Liver (tissue), 9 donors: ENCODE results near the gene TXNDC11. TPM values are rescaled to one million over a fixed set of nuclear protein-coding genes. Genes with fewer than 3 reads are reported as not detected.

ENCODE experiments used
- DNase-seq: peaks from one replicate; pipeline ENCODE4 v3.0.0-alpha.2; 2017; ENCODE audit warnings: low spot score
- H3K27ac ChIP-seq, 2 donors: one replicate each; pipeline ENCODE4 v1.7.0; 2013; ENCODE audit warnings: inconsistent platforms in 2 of 2, low read length in 2 of 2, control low read depth in 1 of 2, low read depth in 1 of 2, mild to moderate bottlenecking in 1 of 2
- H3K27me3 ChIP-seq, 4 donors: one replicate each; pipeline versions ENCODE4 v1.6.1 to v1.7.0; 2013; ENCODE audit warnings: low read length in 3 of 4, inconsistent platforms in 1 of 4, mild to moderate bottlenecking in 1 of 4, moderate library complexity in 1 of 4; ENCODE audit not compliant: control insufficient read depth in 4 of 4, insufficient read depth in 4 of 4
- H3K36me3 ChIP-seq, 4 donors: one replicate each; pipeline versions ENCODE4 v1.6.1 to v1.7.0; 2013; ENCODE audit warnings: low read length in 3 of 4, mild to moderate bottlenecking in 3 of 4, low read depth in 1 of 4, moderate library complexity in 1 of 4; ENCODE audit not compliant: control insufficient read depth in 4 of 4, insufficient read depth in 3 of 4
- H3K4me1 ChIP-seq, 4 donors: one replicate each; pipeline versions ENCODE4 v1.6.1 to v1.7.0; 2013; ENCODE audit warnings: low read length in 3 of 4, mild to moderate bottlenecking in 3 of 4, moderate library complexity in 1 of 4; ENCODE audit not compliant: control insufficient read depth in 4 of 4, insufficient read depth in 4 of 4
- H3K4me3 ChIP-seq, 3 donors: one replicate each; pipeline versions ENCODE4 v1.6.1 to v1.7.0; 2013; ENCODE audit warnings: low read length in 3 of 3, control low read depth in 1 of 3, low read depth in 1 of 3, mild to moderate bottlenecking in 1 of 3
- H3K9ac ChIP-seq, 2 donors: one replicate each; pipeline ENCODE4 v1.7.0; 2013; ENCODE audit warnings: low read length in 2 of 2, mild to moderate bottlenecking in 2 of 2, moderate library complexity in 2 of 2, control low read depth in 1 of 2, low read depth in 1 of 2
- H3K9me3 ChIP-seq, 4 donors: one replicate each; pipeline versions ENCODE4 v1.6.1 to v1.7.0; 2013; ENCODE audit warnings: low read length in 3 of 4; ENCODE audit not compliant: control insufficient read depth in 4 of 4
- ATF3 ChIP-seq: IDR thresholded peaks from 2 replicates; pipeline ENCODE4 v1.6.1; 2016; ENCODE audit warnings: antibody characterized with exemption
- CTCF ChIP-seq: fragments of 150-350 bp; IDR thresholded peaks from 2 replicates; pipeline ENCODE4 v1.5.1; 2017; ENCODE audit warnings: improper control_type of control experiment, low read depth, low read length; ENCODE audit not compliant: missing input control
- EGR1 ChIP-seq, 2 donors: IDR thresholded peaks; 2 replicates each; pipeline ENCODE4 v1.6.1; 2016 to 2018; ENCODE audit warnings: antibody characterized with exemption in 2 of 2, low read depth in 2 of 2
- FOXA1 ChIP-seq: IDR thresholded peaks from 2 replicates; pipeline ENCODE4 v1.6.1; 2016; ENCODE audit warnings: antibody characterized with exemption
- FOXA2 ChIP-seq: IDR thresholded peaks from 2 replicates; pipeline ENCODE4 v1.6.1; 2016; ENCODE audit warnings: antibody characterized with exemption
- GABPA ChIP-seq, 2 donors: IDR thresholded peaks in 1 of 2; conservative IDR thresholded peaks in 1 of 2; 2 replicates each; pipeline ENCODE4 v1.6.1; 2016; ENCODE audit warnings: antibody characterized with exemption in 2 of 2, mild to moderate bottlenecking in 1 of 2, moderate library complexity in 1 of 2
- HNF4A ChIP-seq, 2 donors: conservative IDR thresholded peaks; 2 replicates each; pipeline ENCODE4 v1.6.1; 2016; ENCODE audit warnings: antibody characterized with exemption in 2 of 2, mild to moderate bottlenecking in 2 of 2
- HNF4G ChIP-seq: IDR thresholded peaks from 2 replicates; pipeline ENCODE4 v1.6.1; 2016; ENCODE audit warnings: antibody characterized with exemption
- JUND ChIP-seq, 2 donors: IDR thresholded peaks; 2 replicates each; pipeline ENCODE4 v1.6.1; 2016; ENCODE audit warnings: antibody characterized with exemption in 2 of 2
- NR2F2 ChIP-seq: IDR thresholded peaks from 2 replicates; pipeline ENCODE4 v1.6.1; 2016; ENCODE audit warnings: antibody characterized with exemption
- RAD21 ChIP-seq, 2 donors: IDR thresholded peaks; 2 replicates each; pipeline ENCODE4 v1.6.1; 2016; ENCODE audit warnings: antibody characterized with exemption in 2 of 2, mild to moderate bottlenecking in 2 of 2
- RXRA ChIP-seq, 2 donors: IDR thresholded peaks; 2 replicates each; pipeline ENCODE4 v1.6.1; 2017 to 2018; ENCODE audit warnings: antibody characterized with exemption in 2 of 2, mild to moderate bottlenecking in 1 of 2
- SP1 ChIP-seq: IDR thresholded peaks from 2 replicates; pipeline ENCODE4 v1.6.1; 2018; ENCODE audit warnings: antibody characterized with exemption, mild to moderate bottlenecking
- TAF1 ChIP-seq: conservative IDR thresholded peaks from 2 replicates; pipeline ENCODE4 v1.6.1; 2016; ENCODE audit warnings: antibody characterized with exemption, mild to moderate bottlenecking
- YY1 ChIP-seq: IDR thresholded peaks from 2 replicates; pipeline ENCODE4 v1.6.1; 2016; ENCODE audit warnings: antibody characterized with exemption, mild to moderate bottlenecking
- ZBTB33 ChIP-seq: IDR thresholded peaks from 2 replicates; pipeline ENCODE4 v1.6.1; 2016; ENCODE audit warnings: antibody characterized with exemption
- WGBS: extraction: QIAGEN DNeasy Blood & Tissue Kit; methylation state at CpG from one replicate; pipeline ENCODE4 v1.1.7; 2013; 5-methylcytosine and 5-hydroxymethylcytosine counted together
- polyA plus RNA-seq, 2 donors: library from polyadenylated mRNA; stranded (reverse) in 1 of 2; unstranded in 1 of 2; fragments of 200-250 nt in 1 of 2; fragments of >200 nt in 1 of 2; fragmentation: Nextera tagmentation in 1 of 2; extraction: Ambion mirVana in 1 of 2; gene quantifications; one replicate each; pipeline versions ENCODE4 v1.2.1 to v1.2.3, GENCODE V29; 2013 to 2015
- total RNA-seq, 2 donors: library from RNA; depleted of rRNA; stranded (reverse); fragments of >200 nt; gene quantifications; one replicate each; pipeline ENCODE4 v1.2.3, GENCODE V29; 2014
- donor health status: healthy.
- donor health status: healthy.
- donor health status: healthy.
- donor health status: healthy.
- donor health status: healthy.

The TXNDC11 gene
- total and polyA plus RNA-seq, 4 donors = 26.4 to 63.5 (median 48.5) TPM

GRCh38 chr16:11780991-11781680, 38.5 kb upstream of the TXNDC11 start:
- H3K27me3 ChIP-seq = no peaks in the 10 kb centered on the region
- TF ChIP-seq ATF3 (no peak), NR2F2 (no peak), EGR1 (IDR thresholded peaks at IDR 0.05; ENCODE audit: low read depth in 2 of 2) (no peak), HNF4A (conservative IDR thresholded peaks at IDR 0.05) (no peak), YY1 (no peak), FOXA1 (no peak), FOXA2 (no peak), GABPA (IDR thresholded peaks at IDR 0.05 in 1 of 2, conservative IDR thresholded peaks at IDR 0.05 in 1 of 2) (no peak), JUND (IDR thresholded peaks at IDR 0.05) (no peak), SP1 (no peak), TAF1 (no peak), RAD21 (IDR thresholded peaks at IDR 0.05) (no peak), HNF4G (no peak)
- no peak for DNase-seq
- no peak overlapping the region for H3K9ac ChIP-seq
- no peak overlapping the region for H3K4me3 ChIP-seq
- H3K4me1 ChIP-seq = peaks cover 4 to 21% (median 17%) of the 10 kb centered on the region in 4 donors
- WGBS = 92% methylated on average over 4 of the region's 4 CpGs
- no peaks in the 10 kb centered on the region for H3K9me3 ChIP-seq
- peaks cover 0 to 18% (median 12%) of the 10 kb centered on the region in 4 donors for H3K36me3 ChIP-seq
- no peak overlapping the region for H3K27ac ChIP-seq

GRCh38 chr16:11779074-11779473, 36.4 kb upstream of the TXNDC11 start:
- peaks cover 2 to 17% (median 17%) of the 10 kb centered on the region in 4 donors for H3K4me1 ChIP-seq
- H3K9me3 ChIP-seq = no peaks in the 10 kb centered on the region
- DNase-seq = no peak
- no peaks in the 10 kb centered on the region for H3K27me3 ChIP-seq
- H3K9ac ChIP-seq = no peak overlapping the region
- no peak overlapping the region for H3K27ac ChIP-seq
- H3K4me3 ChIP-seq = no peak overlapping the region
- 93% methylated on average over 7 of the region's 7 CpGs for WGBS
- no peak for TF ChIP-seq HNF4G
- TF ChIP-seq CTCF = no peak
- no peak for TF ChIP-seq FOXA2
- TF ChIP-seq RAD21 (IDR thresholded peaks at IDR 0.05) = no peak
- no peak for TF ChIP-seq SP1
- TF ChIP-seq TAF1 = no peak
- TF ChIP-seq EGR1 (IDR thresholded peaks at IDR 0.05; ENCODE audit: low read depth in 2 of 2) = no peak
- TF ChIP-seq RXRA (IDR thresholded peaks at IDR 0.05) = no peak
- TF ChIP-seq FOXA1 = no peak
- no peak for TF ChIP-seq NR2F2
- no peak for TF ChIP-seq ZBTB33
- H3K36me3 ChIP-seq = peaks cover 2 to 30% (median 26%) of the 10 kb centered on the region in 4 donors
